Thyroid gland (tissue), 4 donors: ENCODE data around the gene FGFBP2. TPM values are rescaled to one million over a fixed set of nuclear protein-coding genes. Genes with fewer than 3 reads are reported as not detected.

Experiments
- DNase-seq, 2 donors: peaks; one replicate each; pipeline ENCODE4 v3.0.0-alpha.2; 2019
- H3K27ac ChIP-seq, 3 donors: fragments of 200-600 bp; sonication (generic); 1 replicate in 2 of 3; 2 replicates in 1 of 3; pipeline ENCODE4 v1.5.1; 2016 to 2019; ENCODE audit warnings: mild to moderate bottlenecking in 1 of 3, moderate library complexity in 1 of 3
- H3K27me3 ChIP-seq: fragments of 200-600 bp; sonication (generic); one replicate; pipeline ENCODE4 v1.5.1; 2019
- H3K36me3 ChIP-seq, 2 donors: fragments of 200-600 bp; sonication (generic); one replicate each; pipeline ENCODE4 v1.5.1; 2016 to 2019
- H3K4me1 ChIP-seq, 2 donors: fragments of 200-600 bp; sonication (generic); one replicate each; pipeline ENCODE4 v1.5.1; 2017 to 2019
- H3K4me3 ChIP-seq, 3 donors: fragments of 200-600 bp; sonication (generic); replicated peaks in 1 of 3; 1 replicate in 2 of 3; 2 replicates in 1 of 3; pipeline ENCODE4 v1.5.1; 2016; ENCODE audit warnings: mild to moderate bottlenecking in 1 of 3
- H3K9me3 ChIP-seq: fragments of 200-600 bp; sonication (generic); one replicate; pipeline ENCODE4 v1.5.1; 2017
- CTCF ChIP-seq, 6 experiments: fragments of 200-600 bp in 3 of 6; fragments of 450-650 bp in 3 of 6; sonication (generic) in 3 of 6; IDR thresholded peaks; one replicate each; pipeline ENCODE4 v1.5.1; 2016 to 2019; ENCODE audit warnings: antibody characterized with exemption in 6 of 6, mild to moderate bottlenecking in 2 of 6, inconsistent platforms in 1 of 6, moderate library complexity in 1 of 6
- POLR2A ChIP-seq, 2 donors: fragments of 450-650 bp; IDR thresholded peaks; one replicate each; pipeline ENCODE4 v1.6.1; 2017; ENCODE audit warnings: antibody characterized with exemption in 2 of 2, mild to moderate bottlenecking in 2 of 2, moderate library complexity in 1 of 2
- WGBS, 2 donors: methylation state at CpG; one replicate each; pipeline ENCODE4 v1.1.5; 2017; 5-methylcytosine and 5-hydroxymethylcytosine counted together
- intact Hi-C: fragments of 100-400 bp; cut with DNase I; formaldehyde crosslinking; loops from one replicate; pipeline ENCODE4 v1.15.1; 2023
- total RNA-seq, 4 donors: library from RNA; depleted of rRNA; stranded (reverse); fragments of >200 nt; gene quantifications; one replicate each; pipeline ENCODE4 v1.2.3, GENCODE V29; 2016

The FGFBP2 gene
- total RNA-seq, 4 donors from 2014 or later: 0.67 to 3.7 (median 0.92) TPM

GRCh38 chr4:16006771-16007446, 43.9 kb upstream of the FGFBP2 start:
- H3K4me1 ChIP-seq: peaks cover 0 to 3% of the 10 kb centered on the region in 2 donors
- DNase-seq: no peak
- no peaks in the 10 kb centered on the region for H3K36me3 ChIP-seq
- H3K9me3 ChIP-seq: no peaks in the 10 kb centered on the region
- H3K27ac ChIP-seq: no peak overlapping the region
- no peak overlapping the region for H3K4me3 ChIP-seq
- intact Hi-C loops: loop anchor here (10.0 kb wide), 1 partner anchor 202 kb away; no protein-coding TSS in a partner anchor
- TF ChIP-seq CTCF (IDR thresholded peaks at IDR 0.05): no peak
- TF ChIP-seq POLR2A (IDR thresholded peaks at IDR 0.05): no peak
- 84 to 89% methylated on average over 6 of the region's 6 CpGs for WGBS, 2 donors
- no peaks in the 10 kb centered on the region for H3K27me3 ChIP-seq

- Histone ChIP-seq H3K27ac (no peak overlapping the region), H3K9me3 (no peaks in the 10 kb centered on the region), H3K4me3 (no peak overlapping the region), H3K36me3 (no peaks in the 10 kb centered on the region), H3K27me3 (no peaks in the 10 kb centered on the region), H3K4me1 (no peaks in the 10 kb centered on the region)
- no peak for TF ChIP-seq CTCF (IDR thresholded peaks at IDR 0.05)
- no peak for TF ChIP-seq POLR2A (IDR thresholded peaks at IDR 0.05)
- 81 to 90% methylated on average over 5 of the region's 5 CpGs for WGBS, 2 donors
- intact Hi-C loops: loop anchor here (10.0 kb wide), 1 partner anchor 201 kb away; no protein-coding TSS in a partner anchor
- no peak for DNase-seq
Observed at GRCh38 chr4:16005676-16006075, 42.7 kb upstream of the FGFBP2 start.

GRCh38 chr4:16001484-16001858, 38.5 kb upstream of the FGFBP2 start:
- H3K27ac ChIP-seq: no peak overlapping the region
- peak; percentile 38 to 96 (median 78) for TF ChIP-seq CTCF (IDR thresholded peaks at IDR 0.05)
- TF ChIP-seq POLR2A (IDR thresholded peaks at IDR 0.05): no peak

GRCh38 chr4:16000708-16001483, 37.9 kb upstream of the FGFBP2 start:
- no peak overlapping the region for H3K4me3 ChIP-seq
- H3K36me3 ChIP-seq: no peaks in the 10 kb centered on the region
- no peaks in the 10 kb centered on the region for H3K27me3 ChIP-seq
- intact Hi-C loops: loop anchor here (5.0 to 10.0 kb wide), 3 partner anchors 39 to 196 kb away; partner anchors contain the start of gene FGFBP2
- WGBS, 2 donors: 74 to 83% methylated on average over 12 of the region's 12 CpGs
- DNase-seq: no peak
- no peak overlapping the region for H3K27ac ChIP-seq
- no peaks in the 10 kb centered on the region for H3K4me1 ChIP-seq
- TF ChIP-seq CTCF (IDR thresholded peaks at IDR 0.05) (no peak), POLR2A (IDR thresholded peaks at IDR 0.05) (no peak)
- H3K9me3 ChIP-seq: no peaks in the 10 kb centered on the region

More at GRCh38 chr4:16001484-16001858, 38.5 kb upstream of the FGFBP2 start:
- 0 to 1% methylated on average over 4 of the region's 4 CpGs for WGBS, 2 donors
- no peaks in the 10 kb centered on the region for H3K36me3 ChIP-seq
- H3K9me3 ChIP-seq: no peaks in the 10 kb centered on the region
- no peaks in the 10 kb centered on the region for H3K4me1 ChIP-seq
- no peaks in the 10 kb centered on the region for H3K27me3 ChIP-seq
- H3K4me3 ChIP-seq: no peak overlapping the region
- DNase-seq: peak; percentile 66 to 67
- intact Hi-C loops: loop anchor here (5.0 to 10.0 kb wide), 3 partner anchors 39 to 197 kb away; partner anchors contain the start of gene FGFBP2

GRCh38 chr4:15996773-15997172, 33.8 kb upstream of the FGFBP2 start:
- WGBS, 2 donors: 29 to 34% methylated on average over 4 of the region's 4 CpGs

More at GRCh38 chr4:15996773-15997172, 33.8 kb upstream of the FGFBP2 start:
- Histone ChIP-seq H3K27me3 (no peaks in the 10 kb centered on the region), H3K4me3 (no peak overlapping the region), H3K27ac (no peak overlapping the region), H3K9me3 (no peaks in the 10 kb centered on the region), H3K36me3 (no peaks in the 10 kb centered on the region), H3K4me1 (no peaks in the 10 kb centered on the region)
- DNase-seq: no peak
- TF ChIP-seq POLR2A (IDR thresholded peaks at IDR 0.05): no peak
- no peak for TF ChIP-seq CTCF (IDR thresholded peaks at IDR 0.05)
- intact Hi-C loops: no loop called here
